ENCODE data around the gene CIB2. TPM values are rescaled to one million over a fixed set of nuclear protein-coding genes. Genes with fewer than 3 reads are reported as not detected.

CIB2 gene
- polyA plus RNA-seq, 1 of the 3 experiments (the other 2 are of a cell fraction) = 39.6 TPM

DNA sequence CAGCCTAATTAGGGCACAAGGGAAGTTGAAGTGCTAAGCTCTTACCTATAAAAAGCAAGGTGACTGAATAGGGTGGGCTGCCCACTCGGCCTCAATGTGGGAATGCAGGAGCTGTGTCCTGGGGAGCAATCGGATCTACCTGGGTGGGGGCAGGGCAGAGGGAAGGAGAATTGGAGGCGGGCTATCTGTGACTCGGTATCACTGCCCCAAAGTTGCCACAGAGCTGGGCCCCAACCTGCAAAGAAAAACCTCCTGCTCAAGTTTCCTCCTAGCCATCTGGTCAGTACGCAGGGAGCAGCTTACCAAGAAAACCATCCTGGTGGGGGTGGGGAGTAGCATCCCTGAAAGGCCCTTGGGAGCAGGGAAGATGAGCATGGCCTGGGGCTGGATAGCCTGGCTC lies 10.7 kb downstream of the CIB2 start:
- 89% methylated on average over 5 of the region's 5 CpGs for WGBS (ENCODE audit: low lambda C conversion rate)
- no peaks in the 10 kb centered on the region for H3K27me3 ChIP-seq (ENCODE audit: insufficient read depth)
- POLR2A ChIA-PET = no interaction called here
- no peaks in the 10 kb centered on the region for H3K79me2 ChIP-seq (ENCODE audit: insufficient read depth)
- H3K27ac ChIP-seq (ENCODE audit: low read depth in 2 of 2, low read length in 1 of 2) = no peak overlapping the region
- H3K4me1 ChIP-seq (ENCODE audit: control insufficient read depth in 1 of 2, insufficient read depth in 2 of 2, low read depth in 1 of 2, low read length in 1 of 2) = no peaks in the 10 kb centered on the region
- H3K9ac ChIP-seq = no peak overlapping the region
- H3F3A ChIP-seq (replicated peaks; ENCODE audit: insufficient read depth) = peaks cover 3% of the 10 kb centered on the region
- no peak overlapping the region for H2AFZ ChIP-seq (ENCODE audit: low read depth)
- H3K36me3 ChIP-seq (replicated peaks in 1 of 2; ENCODE audit: control insufficient read depth in 1 of 2, insufficient read depth in 2 of 2, low read length in 1 of 2) = no peaks in the 10 kb centered on the region
- no peak for DNase-seq
- CTCF ChIA-PET = interaction anchor here (0.6 to 3.7 kb wide), 3 partner anchors 11 to 133 kb away, joined by 3 to 21 read pairs (median 5); partner anchors contain the start of gene CIB2
- H4K20me1 ChIP-seq (ENCODE audit: insufficient read depth) = no peaks in the 10 kb centered on the region
- no peak for TF ChIP-seq EZH2phosphoT487 (IDR thresholded peaks at IDR 0.05; ENCODE audit: borderline replicate concordance, low read depth)
- no peak overlapping the region for H3K4me2 ChIP-seq
- no peak overlapping the region for H3K4me3 ChIP-seq (ENCODE audit: low read depth in 2 of 2, low read length in 1 of 2)
- no peaks in the 10 kb centered on the region for H3K9me2 ChIP-seq
- no peaks in the 10 kb centered on the region for H3K9me3 ChIP-seq

GRCh38 chr15:78112551-78112950 lies 18.7 kb downstream of the CIB2 start:
- POLR2A ChIA-PET = no interaction called here
- H2AFZ ChIP-seq (ENCODE audit: low read depth) = no peak overlapping the region
- no peaks in the 10 kb centered on the region for H3K9me3 ChIP-seq
- no peaks in the 10 kb centered on the region for H4K20me1 ChIP-seq (ENCODE audit: insufficient read depth)
- 52% methylated on average over 2 of the region's 3 CpGs for WGBS (ENCODE audit: low lambda C conversion rate)
- no peak overlapping the region for H3K27ac ChIP-seq (ENCODE audit: low read depth in 2 of 2, low read length in 1 of 2)
- no peaks in the 10 kb centered on the region for H3K79me2 ChIP-seq (ENCODE audit: insufficient read depth)
- H3K4me3 ChIP-seq (ENCODE audit: low read depth in 2 of 2, low read length in 1 of 2) = no peak overlapping the region
- TF ChIP-seq ELF1 (IDR thresholded peaks at IDR 0.05) (no peak), CTCF (IDR thresholded peaks at IDR 0.05) (no peak), JUND (IDR thresholded peaks at IDR 0.05) (no peak), USF2 (IDR thresholded peaks at IDR 0.05; ENCODE audit: borderline replicate concordance, low read depth, low read length) (no peak), POLR2AphosphoS5 (IDR thresholded peaks at IDR 0.05; ENCODE audit: low read depth, low read length) (no peak), SMC3 (IDR thresholded peaks at IDR 0.05; ENCODE audit: low read depth, low read length) (no peak), RCOR1 (IDR thresholded peaks at IDR 0.05; ENCODE audit: low read length) (no peak), MEF2A (IDR thresholded peaks at IDR 0.05; ENCODE audit: borderline replicate concordance, low read depth) (no peak), RAD21 (IDR thresholded peaks at IDR 0.05; ENCODE audit: low read length) (no peak), GABPA (IDR thresholded peaks at IDR 0.05; ENCODE audit: low read depth) (no peak), FOXM1 (IDR thresholded peaks at IDR 0.05; ENCODE audit: low read depth) (no peak), EZH2phosphoT487 (IDR thresholded peaks at IDR 0.05; ENCODE audit: borderline replicate concordance, low read depth) (no peak), FOSL2 (IDR thresholded peaks at IDR 0.05; ENCODE audit: borderline replicate concordance, low read depth) (no peak), GATA2 (CRISPR knock-in tag; IDR thresholded peaks at IDR 0.05) (no peak), ZBTB33 (IDR thresholded peaks at IDR 0.05; ENCODE audit: borderline replicate concordance, low read depth) (no peak)
- TF ChIP-seq, protein P1, sequence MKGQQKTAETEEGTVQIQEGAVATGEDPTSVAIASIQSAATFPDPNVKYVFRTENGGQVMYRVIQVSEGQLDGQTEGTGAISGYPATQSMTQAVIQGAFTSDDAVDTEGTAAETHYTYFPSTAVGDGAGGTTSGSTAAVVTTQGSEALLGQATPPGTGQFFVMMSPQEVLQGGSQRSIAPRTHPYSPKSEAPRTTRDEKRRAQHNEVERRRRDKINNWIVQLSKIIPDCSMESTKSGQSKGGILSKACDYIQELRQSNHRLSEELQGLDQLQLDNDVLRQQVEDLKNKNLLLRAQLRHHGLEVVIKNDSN (IDR thresholded peaks at IDR 0.05; ENCODE audit: borderline replicate concordance, low read depth) = no peak
- H3K9me2 ChIP-seq = no peaks in the 10 kb centered on the region
- no peaks in the 10 kb centered on the region for H3K27me3 ChIP-seq (ENCODE audit: insufficient read depth)
- H3K36me3 ChIP-seq (replicated peaks in 1 of 2; ENCODE audit: control insufficient read depth in 1 of 2, insufficient read depth in 2 of 2, low read length in 1 of 2) = no peaks in the 10 kb centered on the region
- no peak overlapping the region for H3K9ac ChIP-seq
- no peak for DNase-seq
- H3F3A ChIP-seq (replicated peaks; ENCODE audit: insufficient read depth) = peaks cover 2% of the 10 kb centered on the region
- H3K4me1 ChIP-seq (ENCODE audit: control insufficient read depth in 1 of 2, insufficient read depth in 2 of 2, low read depth in 1 of 2, low read length in 1 of 2) = no peaks in the 10 kb centered on the region; a peak in 1 of 4 replicates
- no peak overlapping the region for H3K4me2 ChIP-seq
- CTCF ChIA-PET = interaction anchor here (0.6 to 9.3 kb wide), 33 partner anchors 9 to 1847 kb away, joined by 3 to 175 read pairs (median 5); partner anchors contain the start of genes ACSBG1 and CIB2
